Mesenteric fat pad (tissue), 1 donor: ENCODE measurements around the gene NPY5R. TPM values are rescaled to one million over a fixed set of nuclear protein-coding genes. Genes with fewer than 3 reads are reported as not detected.

Source experiments
- DNase-seq: peaks from one replicate; pipeline ENCODE4 v3.0.0-alpha.2; 2020; ENCODE audit warnings: low spot score
- long read RNA-seq: library from polyadenylated mRNA; unstranded; transcript quantifications from one replicate; pipeline ENCODE4 v2.0.0, GENCODE V29; 2020
- total RNA-seq: library from RNA; stranded (reverse); fragmentation: NEBNext Ultra II Directional; extraction: Animal tissue kit (Norgen Biotek cat#: 25700); gene quantifications from one replicate; pipeline ENCODE4 v1.2.1, GENCODE V29; 2021
- donor health status: DM: yes; HTN: yes; CAD: no.

NPY5R gene
- total RNA-seq = 3.5 TPM
- long read RNA-seq, partial matches to known transcripts = 1 of 14 reads
- long read RNA-seq, other reads (novel, unspliced or antisense) = 9 of 14 reads

DNA sequence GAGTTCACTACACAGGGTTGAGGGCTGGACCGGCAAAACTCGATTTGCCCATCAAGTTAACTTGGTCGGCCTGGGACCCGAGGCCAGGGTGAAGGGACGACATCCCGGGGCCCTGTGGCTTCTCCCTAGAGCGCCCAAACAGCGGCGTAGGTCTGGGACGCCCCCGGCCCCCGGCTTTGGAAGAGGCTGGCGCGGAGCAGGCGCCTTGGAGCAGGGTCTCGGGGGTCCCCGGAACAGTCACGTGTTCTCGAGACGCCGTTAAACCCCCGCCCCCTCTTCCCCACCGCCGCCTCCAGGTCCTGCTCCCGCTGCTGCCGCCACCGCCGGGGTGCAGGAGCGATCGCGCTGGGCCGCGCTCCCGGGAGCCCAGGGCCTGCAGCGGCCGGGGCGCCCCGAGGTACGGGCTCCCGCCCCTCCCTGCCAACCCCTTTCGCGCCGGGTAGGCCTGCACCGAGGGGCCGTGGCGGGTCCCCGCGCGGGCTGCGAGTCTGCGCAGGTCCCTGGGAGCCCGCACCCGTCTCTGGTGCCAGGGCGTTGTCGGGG, at the start of gene NPY5R:
Gene NPY5R, plus strand, starts transcription at position 289 of the 543 bp plus-strand sequence. CDS start 6,382 bp downstream, outside the sequence.
- no peak for DNase-seq

- no peak for DNase-seq
These were observed 48.6 kb upstream of the NPY5R start for GRCh38 chr4:163295138-163295537.

- no peak for DNase-seq
These were observed 43.2 kb upstream of the NPY5R start for GRCh38 chr4:163300445-163300844.

- DNase-seq = no peak
These were observed 40.6 kb upstream of the NPY5R start for GRCh38 chr4:163303069-163303468.

GRCh38 chr4:163309466-163309865, 34.2 kb upstream of the NPY5R start:
- DNase-seq = no peak

GRCh38 chr4:163317110-163317509, 26.6 kb upstream of the NPY5R start:
- DNase-seq = no peak

GRCh38 chr4:163330916-163331628, 12.6 kb upstream of the NPY5R start:
- DNase-seq = no peak

DNA sequence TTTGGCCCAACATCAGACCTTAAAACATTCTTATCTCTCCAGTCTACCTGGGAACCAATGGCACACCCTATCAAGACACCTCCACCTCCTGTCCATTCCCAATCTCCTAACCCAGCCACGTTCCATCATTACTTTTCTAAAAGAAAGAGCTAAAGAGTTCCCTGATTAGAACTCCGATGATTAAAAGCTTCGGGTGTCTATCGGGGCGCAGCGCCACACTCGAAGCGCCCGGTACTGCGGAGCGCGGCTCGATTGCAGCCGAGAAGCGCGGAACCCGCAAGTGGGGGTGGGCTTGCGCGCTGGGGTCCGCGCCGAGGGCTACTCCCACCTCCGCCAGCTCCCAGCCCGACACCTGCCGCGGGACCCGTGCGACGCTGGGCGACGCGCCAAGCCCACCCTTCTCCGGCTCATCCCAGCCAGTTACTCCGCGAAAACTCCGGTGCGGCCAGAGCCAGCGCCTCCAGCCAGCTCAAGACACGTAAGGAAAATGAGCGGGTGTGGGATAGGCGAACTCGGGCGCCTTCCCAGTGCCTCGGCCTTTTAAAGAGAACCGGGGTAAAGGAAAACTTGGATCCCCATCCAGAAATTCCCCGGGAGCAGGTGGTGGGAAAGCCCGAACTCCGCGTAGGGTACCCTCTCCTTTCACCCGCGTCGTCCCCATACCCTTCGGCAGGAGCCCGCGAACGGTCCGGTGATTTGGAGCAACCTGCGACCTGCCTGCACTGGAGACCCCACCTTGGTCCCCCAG, 11.9 kb upstream of the NPY5R start:
- no peak for DNase-seq

DNA sequence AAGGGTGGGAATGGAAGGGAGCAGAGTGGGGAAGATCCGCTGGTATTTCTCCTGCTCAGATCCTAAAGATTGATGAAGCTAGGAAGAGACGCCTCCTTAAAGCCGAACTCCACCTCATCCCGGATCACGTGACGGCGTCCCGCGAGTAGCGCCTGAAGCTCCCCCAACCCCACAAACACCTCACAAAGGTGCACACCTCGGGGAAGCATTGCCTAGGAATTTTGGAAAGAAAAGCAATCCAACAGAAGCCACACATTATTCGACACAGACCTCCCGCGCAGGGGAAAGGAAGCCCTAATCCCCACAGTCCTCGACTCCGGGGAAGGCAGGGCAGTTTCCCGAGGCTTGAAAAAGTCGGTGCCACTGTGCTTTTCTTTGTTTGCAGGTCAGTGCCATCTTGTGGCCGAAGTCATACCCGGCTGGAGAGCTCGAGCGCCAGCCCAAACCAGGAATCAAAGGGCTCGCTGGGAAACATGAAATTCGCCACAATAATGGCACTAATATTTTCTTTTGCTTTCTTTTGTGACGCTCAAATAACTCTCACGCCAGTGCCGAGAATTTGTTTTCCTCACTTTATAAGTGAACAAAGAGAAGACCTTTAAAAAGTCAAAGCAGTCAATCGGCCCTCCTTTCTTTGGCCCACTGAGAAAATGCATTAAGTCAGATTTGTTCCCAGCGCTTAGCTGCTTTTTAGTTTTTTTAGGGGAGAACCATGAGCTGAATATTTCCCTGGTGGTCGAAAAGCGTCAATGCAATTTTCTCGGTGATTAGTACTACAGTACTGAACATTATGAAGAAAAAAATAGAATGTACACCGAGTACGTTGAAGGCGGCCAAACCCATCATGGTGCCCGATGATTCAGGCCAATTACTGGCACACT, 10.9 kb upstream of the NPY5R start, which contains the start of gene NPY1R:
Gene NPY1R, minus strand, starts transcription at position 71 of the 881 bp plus-strand sequence. CDS start 6,042 bp downstream, outside the sequence.
- DNase-seq = no peak

DNA sequence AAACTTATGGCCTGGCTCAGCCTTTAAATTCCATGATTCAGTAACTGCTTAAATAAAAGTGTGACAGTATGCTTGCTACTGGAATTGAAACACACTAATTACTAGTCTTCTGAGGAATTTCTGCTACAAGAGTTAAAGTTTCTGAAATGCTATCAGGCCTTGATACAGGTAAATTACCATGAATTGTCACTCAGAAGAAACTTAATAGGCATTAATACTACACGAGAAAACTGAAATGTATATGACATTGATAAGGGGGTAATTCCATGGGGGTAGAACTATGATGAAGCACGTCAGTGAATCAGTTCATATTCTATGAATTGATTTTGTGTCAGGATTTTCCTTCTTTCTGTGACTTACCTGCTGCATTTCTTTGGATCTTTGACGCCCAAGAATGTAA, 8.3 kb upstream of the NPY5R start:
- no peak for DNase-seq

GRCh38 chr4:163344147-163345125, 744 bp downstream of the NPY5R start:
- DNase-seq = no peak

DNA sequence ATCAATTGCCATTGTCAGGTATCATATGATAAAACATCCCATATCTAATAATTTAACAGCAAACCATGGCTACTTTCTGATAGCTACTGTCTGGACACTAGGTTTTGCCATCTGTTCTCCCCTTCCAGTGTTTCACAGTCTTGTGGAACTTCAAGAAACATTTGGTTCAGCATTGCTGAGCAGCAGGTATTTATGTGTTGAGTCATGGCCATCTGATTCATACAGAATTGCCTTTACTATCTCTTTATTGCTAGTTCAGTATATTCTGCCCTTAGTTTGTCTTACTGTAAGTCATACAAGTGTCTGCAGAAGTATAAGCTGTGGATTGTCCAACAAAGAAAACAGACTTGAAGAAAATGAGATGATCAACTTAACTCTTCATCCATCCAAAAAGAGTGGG, 7.0 kb downstream of the NPY5R start:
- no peak for DNase-seq

DNA sequence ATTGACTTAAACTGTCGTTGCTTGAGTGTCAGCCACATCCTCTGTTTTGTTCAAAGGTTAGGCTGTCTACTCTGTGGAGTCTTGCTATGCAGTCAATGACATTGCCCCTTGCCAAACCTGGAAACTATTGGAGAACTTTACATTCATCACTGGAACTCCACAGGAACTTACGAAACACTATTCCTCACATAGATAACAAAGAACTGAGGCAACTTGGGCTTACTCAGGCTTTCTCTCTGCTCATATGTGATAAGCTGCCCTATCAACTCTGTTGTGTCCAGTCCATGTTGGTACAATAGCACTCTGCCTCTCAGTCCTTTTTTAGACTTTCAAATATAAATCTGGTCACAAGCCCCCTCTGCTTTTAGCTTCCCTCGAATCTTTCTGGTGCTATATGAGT, 9.4 kb downstream of the NPY5R start:
- no peak for DNase-seq

GRCh38 chr4:163356104-163356503, 12.4 kb downstream of the NPY5R start:
- no peak for DNase-seq

- no peak for DNase-seq
These were observed 24.0 kb downstream of the NPY5R start for GRCh38 chr4:163367651-163368050.

DNA sequence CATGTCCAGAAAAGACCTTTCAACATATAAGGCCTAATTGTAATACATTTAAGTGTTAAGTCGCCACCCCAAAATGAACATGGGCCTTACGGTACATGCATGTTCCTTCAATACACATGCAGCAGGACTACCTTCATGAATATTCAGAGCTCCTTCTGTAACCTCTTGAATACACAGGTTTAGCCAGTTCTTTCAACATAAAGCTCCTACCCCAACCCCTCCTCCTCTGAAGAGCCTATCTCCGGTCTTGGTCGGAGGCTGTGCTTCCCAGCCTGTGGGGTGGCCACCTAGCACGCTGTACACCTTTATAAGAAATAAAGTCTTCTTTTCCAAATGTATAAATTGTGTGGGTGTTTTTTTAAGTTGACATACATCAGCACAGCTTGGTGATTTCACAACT, 28.3 kb downstream of the NPY5R start:
- DNase-seq = no peak

GRCh38 chr4:163378661-163379060, 35.0 kb downstream of the NPY5R start:
- no peak for DNase-seq

GRCh38 chr4:163380703-163381102, 37.0 kb downstream of the NPY5R start:
- no peak for DNase-seq

DNA sequence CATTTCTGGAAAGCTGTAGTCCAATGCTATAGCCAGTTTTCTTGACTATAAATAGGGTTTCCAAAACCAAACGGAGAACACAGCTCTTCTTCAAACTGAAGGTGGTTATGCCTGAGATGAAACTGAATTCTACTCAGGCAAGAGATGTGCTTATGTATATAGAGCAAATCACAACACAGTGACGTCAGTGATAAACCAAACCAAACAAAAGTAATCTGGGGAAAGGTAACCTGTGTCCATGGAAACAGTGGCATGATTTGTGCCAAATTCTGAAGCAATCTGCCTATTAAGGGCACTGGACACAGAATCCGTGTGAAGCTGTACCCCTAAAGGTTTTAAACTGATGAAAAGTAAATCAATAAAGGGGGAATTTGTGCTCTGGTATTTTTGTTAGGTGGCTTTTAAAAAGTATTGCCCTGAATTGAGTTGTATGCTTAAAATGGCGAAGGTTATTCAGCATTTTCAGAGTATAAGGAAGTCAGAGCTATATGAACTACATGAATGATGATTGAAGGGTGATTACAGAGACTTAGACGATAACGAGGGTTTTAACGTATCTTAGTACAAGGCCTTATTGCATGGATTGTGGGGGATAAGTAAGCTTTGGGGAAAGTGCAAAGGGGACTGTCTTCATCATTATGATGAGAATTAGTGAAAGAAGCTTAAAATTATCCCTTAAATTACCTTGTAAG, 38.6 kb downstream of the NPY5R start:
- DNase-seq = no peak
